HepG2 (cell line): Measurements from ENCODE around the gene CLASP1. TPM values are rescaled to one million over a fixed set of nuclear protein-coding genes. Genes with fewer than 3 reads are reported as not detected.

Experiments
- ATAC-seq: fragments of 200-7000 bp; cut with Tn5 transposase; 3 replicates; pipeline ENCODE4 v1.9.1; 2020; ENCODE audit warnings: mild to moderate bottlenecking, moderate library complexity
- BruUV-seq: library from RNA; stranded (reverse); fragments of 400-500 nt; replicated peaks from 2 replicates; lab custom pipeline; 2021; lab: Mats Ljungman, UMichigan
- CTCF ChIA-PET: fragments of 300-600 bp; formaldehyde crosslinking; extraction: SDS; loops from one replicate; lab custom pipeline; 2021; ENCODE audit warnings: low total read pairs, inconsistent platforms, low intra/inter-chr PET ratio; lab: Yijun Ruan, JAX
- POLR2A ChIA-PET: fragments of 350-600 bp; sonication (Branson Sonifier 250); formaldehyde crosslinking; loops from one replicate; lab custom pipeline; 2020; ENCODE audit warnings: antibody characterized with exemption, inconsistent platforms; lab: Yijun Ruan, JAX
- DNase-seq: peaks from one replicate; pipeline ENCODE4 v3.0.0-alpha.2; 2015; ENCODE audit warnings: low spot score
- FAIRE-seq: peaks from 3 replicates; lab custom pipeline; 2011; peaks lifted over from hg19 to GRCh38; lab: Jason Lieb, UNC
- H2AFZ ChIP-seq: one replicate; pipeline ENCODE4 v1.6.1; 2011; ENCODE audit warnings: low read length, inconsistent platforms
- H3K27ac ChIP-seq: fragments of 300-600 bp; 3 replicates; pipeline ENCODE4 v1.8.0; 2011; ENCODE audit warnings: mixed run types, mild to moderate bottlenecking, mixed read lengths, low read length, inconsistent platforms; ENCODE audit not compliant: insufficient read depth; ENCODE audit errors: extremely low read length
- H3K27me3 ChIP-seq, 2 experiments: fragments of 200-600 bp in 1 of 2; 2 replicates in 1 of 2; 3 replicates in 1 of 2; pipeline versions ENCODE4 v1.6.0 to v1.8.0; 2011; ENCODE audit warnings: low read length in 2 of 2, mild to moderate bottlenecking in 2 of 2, moderate library complexity in 2 of 2, inconsistent platforms in 1 of 2; ENCODE audit not compliant: insufficient read depth in 2 of 2, control insufficient read depth in 1 of 2
- H3K36me3 ChIP-seq, 2 experiments: fragments of 200-600 bp in 1 of 2; replicated peaks in 1 of 2; 2 replicates in 1 of 2; 3 replicates in 1 of 2; pipeline versions ENCODE4 v1.5.1 to v1.8.0; 2011; ENCODE audit warnings: low read length in 2 of 2, inconsistent platforms in 1 of 2; ENCODE audit not compliant: insufficient read depth in 2 of 2, control insufficient read depth in 1 of 2
- H3K4me1 ChIP-seq: 2 replicates; pipeline ENCODE4 v1.5.1; 2012; ENCODE audit warnings: low read length, inconsistent platforms; ENCODE audit not compliant: insufficient read depth
- H3K4me2 ChIP-seq: 2 replicates; pipeline ENCODE4 v1.6.0; 2011; ENCODE audit warnings: low read depth, low read length, inconsistent platforms
- H3K4me3 ChIP-seq, 3 experiments: fragments of 200-600 bp in 1 of 3; sonication (generic), shearing (Covaris generic) in 1 of 3; replicated peaks in 1 of 3; 2 replicates each; pipeline ENCODE4 v1.5.1; 2011 to 2016; ENCODE audit warnings: low read length in 3 of 3, inconsistent platforms in 2 of 3, low read depth in 2 of 3, mild to moderate bottlenecking in 2 of 3, control low read depth in 1 of 3, mixed read lengths in 1 of 3; ENCODE audit not compliant: insufficient read depth in 1 of 3
- H3K79me2 ChIP-seq: one replicate; pipeline ENCODE4 v1.6.1; 2011; ENCODE audit warnings: low read length, inconsistent platforms; ENCODE audit not compliant: insufficient read depth
- H3K9ac ChIP-seq: 2 replicates; pipeline ENCODE4 v1.6.0; 2011; ENCODE audit warnings: mild to moderate bottlenecking, low read depth, low read length, inconsistent platforms; ENCODE audit not compliant: insufficient read depth
- H3K9me3 ChIP-seq: 2 replicates; pipeline ENCODE4 v1.5.1; 2012; ENCODE audit warnings: mild to moderate bottlenecking, low read length
- H4K20me1 ChIP-seq: 2 replicates; pipeline ENCODE4 v1.6.0; 2011; ENCODE audit warnings: inconsistent platforms, mild to moderate bottlenecking, low read length, moderate library complexity; ENCODE audit not compliant: insufficient read depth
- CEBPZ ChIP-seq: IDR thresholded peaks from 2 replicates; pipeline ENCODE4 v1.6.1; 2012; ENCODE audit warnings: low read length, improper control_type of control experiment
- ELK4 ChIP-seq: sonication (generic); formaldehyde crosslinking; IDR thresholded peaks from 2 replicates; pipeline ENCODE4 v1.9.0; 2021; ENCODE audit warnings: missing genetic modification reagents, borderline replicate concordance
- FOSL2 ChIP-seq: sonication (generic); formaldehyde crosslinking; IDR thresholded peaks from 2 replicates; pipeline ENCODE4 v1.4.0; 2020; ENCODE audit warnings: missing genetic modification reagents
- MAFK ChIP-seq, 2 experiments: IDR thresholded peaks in 1 of 2; conservative IDR thresholded peaks in 1 of 2; 2 replicates each; pipeline ENCODE4 v1.6.1; 2011; ENCODE audit warnings: improper control_type of control experiment in 2 of 2, low read length in 2 of 2
- MZF1 ChIP-seq: sonication (generic); formaldehyde crosslinking; IDR thresholded peaks from 2 replicates; pipeline ENCODE4 v1.8.1; 2023; ENCODE audit warnings: mild to moderate bottlenecking, missing genetic modification reagents, borderline replicate concordance
- SOX6 ChIP-seq, 2 experiments: fragments of 450-650 bp in 1 of 2; sonication (generic) in 1 of 2; formaldehyde crosslinking in 1 of 2; IDR thresholded peaks; 2 replicates each; pipeline versions ENCODE4 v1.4.0 to v1.6.1; 2017 to 2020; ENCODE audit warnings: antibody characterized with exemption in 1 of 2, mild to moderate bottlenecking in 1 of 2, missing genetic modification reagents in 1 of 2
- ZNF143 ChIP-seq: sonication (generic); formaldehyde crosslinking; IDR thresholded peaks from 2 replicates; pipeline ENCODE4 v1.4.0; 2020; ENCODE audit warnings: missing genetic modification reagents
- ZNF543 ChIP-seq: sonication (generic); formaldehyde crosslinking; IDR thresholded peaks from 2 replicates; pipeline ENCODE4 v1.4.0; 2020; ENCODE audit warnings: mild to moderate bottlenecking, missing genetic modification reagents
- ZSCAN31 ChIP-seq: sonication (generic); formaldehyde crosslinking; IDR thresholded peaks from 2 replicates; pipeline ENCODE4 v1.5.0; 2020; ENCODE audit warnings: low read depth, mild to moderate bottlenecking, missing genetic modification reagents
- WGBS: methylation state at CpG from one replicate; pipeline ENCODE4 v1.1.6; 2017; ENCODE audit warnings: low lambda C conversion rate; 5-methylcytosine and 5-hydroxymethylcytosine counted together
- in situ Hi-C: cut with HindIII; loops from 2 replicates; pipeline ENCODE4 v1.10.0; 2017; ENCODE audit warnings: low pct_unique_long_range_greater_than_20kb; ENCODE audit not compliant: extremely low pct_ligation_motif_present
- intact Hi-C: fragments of 100-400 bp; cut with micrococcal nuclease; formaldehyde crosslinking; loops from one replicate; pipeline ENCODE4 v1.10.0; 2022; ENCODE audit not compliant: unreplicated experiment
- polyA plus RNA-seq, 8 experiments: library from polyadenylated mRNA; depleted of rRNA in 3 of 8; stranded (reverse) in 7 of 8; unstranded in 1 of 8; fragments of >200 nt; fragmentation: Illumina TruSeq in 4 of 8; extraction: Trizol in 4 of 8; gene quantifications; 2 replicates each; pipeline versions ENCODE4 v1.2.1 to v1.2.3, GENCODE V29; 2011 to 2016; ENCODE audit warnings: low read depth in 4 of 8, missing spikeins in 1 of 8, mixed read lengths in 1 of 8; ENCODE audit not compliant: insufficient read depth in 1 of 8
- total RNA-seq, 5 experiments: library from RNA; depleted of rRNA; stranded (reverse); fragments of >200 nt; fragmentation: Illumina TruSeq; extraction: Trizol; gene quantifications; 2 replicates each; pipeline ENCODE4 v1.2.3, GENCODE V29; 2016; ENCODE audit warnings: low read depth in 1 of 5

The CLASP1 gene
- total and polyA plus RNA-seq, 2 of the 13 experiments (the other 11 are each of a cell fraction or from before 2014, with no cell fraction given), result 11.7 to 47.9 TPM

GRCh38 chr2:121635371-121635770 lies 13.9 kb downstream of the CLASP1 start (continued):
- TF ChIP-seq ELK4, result no peak
- TF ChIP-seq ZNF143 (CRISPR knock-in tag), result no peak
- no peak for TF ChIP-seq MZF1 (CRISPR knock-in tag)

- 0 out of 5 replicates have a peak, but pooled peaks cover 0 to 1% of the 10 kb centered on the region in 2 experiments for H3K36me3 ChIP-seq
- in situ Hi-C loops, result no loop called here
- H3K9me3 ChIP-seq, result peaks cover 5% of the 10 kb centered on the region; the same call in 1 of the 2 replicates
- H3K4me1 ChIP-seq, result peaks cover 15% of the 10 kb centered on the region; the same call in 1 of the 2 replicates
- ATAC-seq (no peak), FAIRE-seq (no peak), DNase-seq (no peak)
- H3K27ac ChIP-seq, result no peak overlapping the region
- no peak overlapping the region for H3K4me2 ChIP-seq
- BruUV-seq, result TSS peak; percentile 18
- H3K27me3 ChIP-seq, result no peaks in the 10 kb centered on the region
- no peak for TF ChIP-seq ZNF543 (CRISPR knock-in tag)
- TF ChIP-seq ZSCAN31 (CRISPR knock-in tag), result no peak
- TF ChIP-seq CEBPZ, result no peak
- TF ChIP-seq FOSL2 (CRISPR knock-in tag), result no peak
- TF ChIP-seq MAFK (conservative IDR thresholded peaks at IDR 0.05 in 1 of 2, IDR thresholded peaks at IDR 0.05 in 1 of 2; ENCODE audit: low read length in 2 of 2), result peak in 1 of 2 experiments; percentile 34; a peak in 1 of 4 replicates
- no peak for TF ChIP-seq SOX6 (IDR thresholded peaks at IDR 0.05)
- TF ChIP-seq SOX6 (CRISPR knock-in tag; IDR thresholded peaks at IDR 0.05), result no peak
- 86% methylated on average over 6 of the region's 6 CpGs for WGBS
- H3K4me3 ChIP-seq, result no peak overlapping the region
- CTCF ChIA-PET, result no interaction called here
- peaks cover 75% of the 10 kb centered on the region for H3K79me2 ChIP-seq
- H2AFZ ChIP-seq, result no peak overlapping the region
- 0 out of 2 replicates have a peak, but pooled peaks cover 4% of the 10 kb centered on the region for H4K20me1 ChIP-seq
- intact Hi-C loops, result no loop called here
- no peak overlapping the region for H3K9ac ChIP-seq
- POLR2A ChIA-PET, result interaction anchor here (1.1 to 1.5 kb wide), 2 partner anchors 10 to 15 kb away, joined by 5 to 7 read pairs; partner anchors contain the start of gene CLASP1
Observed at GRCh38 chr2:121634354-121635307, 14.6 kb downstream of the CLASP1 start.
